Parathyroid adenoma (tissue), 2 donors: ENCODE results near the gene RCE1.
A peak's percentile ranks its signal among the peaks of the same experiment; 100 is the strongest.

Source experiments
- H2AFZ ChIP-seq: fragments of 300-600 bp; sonication (generic); one replicate; pipeline ENCODE4 v1.7.0; 2017; ENCODE audit warnings: antibody characterized with exemption, mild to moderate bottlenecking
- H3K27ac ChIP-seq: fragments of 300-600 bp; sonication (generic); one replicate; pipeline ENCODE4 v1.7.0; 2017
- H3K27me3 ChIP-seq: fragments of 300-600 bp; sonication (generic); one replicate; pipeline ENCODE4 v1.7.0; 2017; ENCODE audit warnings: low read length; ENCODE audit not compliant: control insufficient read depth, insufficient read depth
- H3K36me3 ChIP-seq: fragments of 300-600 bp; sonication (generic); one replicate; pipeline ENCODE4 v1.7.0; 2017; ENCODE audit warnings: low read length; ENCODE audit not compliant: control insufficient read depth, insufficient read depth
- H3K4me1 ChIP-seq: fragments of 300-600 bp; sonication (generic); one replicate; pipeline ENCODE4 v1.7.0; 2017; ENCODE audit warnings: control low read depth
- H3K4me2 ChIP-seq: fragments of 300-600 bp; sonication (generic); one replicate; pipeline ENCODE4 v1.7.0; 2017; ENCODE audit warnings: low read length
- H3K4me3 ChIP-seq: fragments of 300-600 bp; sonication (generic); one replicate; pipeline ENCODE4 v1.7.0; 2017; ENCODE audit warnings: low read depth, low read length
- H3K79me2 ChIP-seq: fragments of 300-600 bp; sonication (generic); one replicate; pipeline ENCODE4 v1.7.0; 2017; ENCODE audit warnings: control low read depth
- H3K9ac ChIP-seq: fragments of 300-600 bp; sonication (generic); one replicate; pipeline ENCODE4 v1.7.0; 2017; ENCODE audit warnings: mild to moderate bottlenecking
- H3K9me3 ChIP-seq: fragments of 300-600 bp; sonication (generic); one replicate; pipeline ENCODE4 v1.7.0; 2017; ENCODE audit warnings: low read length; ENCODE audit not compliant: control insufficient read depth
- CTCF ChIP-seq: fragments of 300-600 bp; sonication (generic); IDR thresholded peaks from one replicate; pipeline ENCODE4 v1.7.0; 2017; ENCODE audit warnings: antibody characterized with exemption, mild to moderate bottlenecking
- donor health status: primary hyperparathyroidism.

The RCE1 gene

DNA sequence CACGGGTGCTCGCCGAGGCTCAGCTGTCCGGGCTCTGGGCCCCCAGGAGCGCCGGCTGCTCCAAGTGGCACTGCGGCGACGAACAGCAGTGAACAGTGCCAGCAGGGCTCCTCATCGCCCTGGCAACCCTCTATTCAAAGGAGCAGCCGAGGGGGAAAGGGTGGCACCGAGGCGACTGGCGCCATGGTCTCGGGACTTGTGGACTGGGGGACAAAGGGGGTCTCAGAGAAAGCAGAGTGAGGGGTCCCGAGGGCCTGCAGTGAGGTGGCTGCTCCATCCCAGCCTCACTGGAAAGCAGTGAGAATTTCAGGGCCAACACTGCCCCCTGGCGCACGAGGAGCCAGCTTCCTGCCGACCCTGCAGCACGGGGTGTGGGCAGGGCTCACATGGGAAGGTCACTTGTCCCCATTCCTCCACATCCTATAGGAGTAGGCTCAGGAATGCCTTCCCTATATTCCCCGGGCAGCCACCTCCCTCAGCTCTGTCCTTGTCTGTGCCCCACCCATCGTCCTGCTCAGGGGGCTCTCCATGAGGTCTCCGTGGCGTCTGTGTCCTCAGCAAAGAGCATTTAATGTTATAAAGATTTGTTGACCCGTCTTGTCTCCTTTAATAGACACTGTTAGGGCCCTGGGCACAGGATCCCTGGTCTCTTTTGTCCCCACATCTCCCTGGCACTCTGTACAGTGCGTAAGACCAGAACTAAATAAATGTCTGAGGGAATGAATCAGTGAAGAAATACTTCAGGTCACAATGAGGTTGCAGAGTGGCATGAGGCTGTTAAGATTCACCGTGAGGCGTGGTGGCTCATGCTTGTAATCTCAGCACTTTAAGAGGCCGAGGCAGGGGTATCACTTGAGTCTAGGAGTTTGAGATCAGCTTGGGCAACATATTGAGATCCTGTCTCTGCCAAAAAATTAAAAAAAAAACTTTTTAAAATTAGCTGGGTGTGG, 40.0 kb downstream of the RCE1 start:
- Histone ChIP-seq H3K36me3 (no peaks in the 10 kb centered on the region), H3K4me3 (no peak overlapping the region), H3K9ac (no peak overlapping the region), H3K27me3 (no peaks in the 10 kb centered on the region), H3K9me3 (no peaks in the 10 kb centered on the region), H3K79me2 (no peaks in the 10 kb centered on the region), H3K4me1 (peaks cover 37% of the 10 kb centered on the region), H2AFZ (peak overlapping the region; percentile 65), H3K27ac (peak overlapping the region; percentile 83), H3K4me2 (no peak overlapping the region)
- peak; percentile 49 for TF ChIP-seq CTCF

- no peak for TF ChIP-seq CTCF
- Histone ChIP-seq H3K9ac (no peak overlapping the region), H3K9me3 (no peaks in the 10 kb centered on the region), H3K4me2 (no peak overlapping the region), H3K27ac (no peak overlapping the region), H3K79me2 (no peaks in the 10 kb centered on the region), H3K36me3 (no peaks in the 10 kb centered on the region), H3K4me3 (no peak overlapping the region), H3K27me3 (no peaks in the 10 kb centered on the region), H3K4me1 (peaks cover 29% of the 10 kb centered on the region), H2AFZ (no peak overlapping the region)
Observed at GRCh38 chr11:66884443-66884842, 41.2 kb downstream of the RCE1 start.

- Histone ChIP-seq H3K36me3 (no peaks in the 10 kb centered on the region), H3K79me2 (no peaks in the 10 kb centered on the region), H3K27ac (no peak overlapping the region), H3K4me1 (peaks cover 28% of the 10 kb centered on the region), H3K4me2 (no peak overlapping the region), H3K4me3 (no peak overlapping the region), H3K9me3 (no peaks in the 10 kb centered on the region), H3K27me3 (no peaks in the 10 kb centered on the region), H2AFZ (no peak overlapping the region), H3K9ac (no peak overlapping the region)
- TF ChIP-seq CTCF = no peak
Observed at GRCh38 chr11:66885469-66885868, 42.2 kb downstream of the RCE1 start.

- no peak for TF ChIP-seq CTCF
- no peaks in the 10 kb centered on the region for H3K36me3 ChIP-seq
Observed at GRCh38 chr11:66885950-66886440, 42.8 kb downstream of the RCE1 start.

More at GRCh38 chr11:66885950-66886440, 42.8 kb downstream of the RCE1 start:
- no peak overlapping the region for H2AFZ ChIP-seq
- peaks cover 23% of the 10 kb centered on the region for H3K4me1 ChIP-seq
- H3K9ac ChIP-seq = no peak overlapping the region
- H3K27me3 ChIP-seq = no peaks in the 10 kb centered on the region
- H3K4me2 ChIP-seq = no peak overlapping the region
- no peak overlapping the region for H3K4me3 ChIP-seq
- H3K79me2 ChIP-seq = no peaks in the 10 kb centered on the region
- no peaks in the 10 kb centered on the region for H3K9me3 ChIP-seq
- H3K27ac ChIP-seq = no peak overlapping the region
